ACC112 (cell line): Measurements from ENCODE around the gene PHACTR2.
"Not testable (repeated sequence)": the region's sequence is repeated elsewhere in the genome, so short reads cannot be mapped to it uniquely, and the experiment has no call there.

Experiments
- H2AFZ ChIP-seq: fragments of 200-600 bp; sonication (generic); one replicate; pipeline ENCODE4 v1.6.0; 2017; ENCODE audit warnings: antibody characterized with exemption, low read length; ENCODE audit not compliant: unreplicated experiment
- H3K27ac ChIP-seq: fragments of 200-600 bp; sonication (generic); 2 replicates; pipeline ENCODE4 v1.5.1; 2014; ENCODE audit warnings: low read depth, mild to moderate bottlenecking, antibody characterized with exemption, low read length, moderate library complexity
- H3K27me3 ChIP-seq: fragments of 200-600 bp; sonication (generic); 2 replicates; pipeline ENCODE4 v1.6.1; 2014; ENCODE audit warnings: mild to moderate bottlenecking, antibody characterized with exemption, low read length, moderate library complexity, mixed read lengths; ENCODE audit not compliant: insufficient read depth
- H3K36me3 ChIP-seq: fragments of 200-600 bp; sonication (generic); 2 replicates; pipeline ENCODE4 v1.6.1; 2016; ENCODE audit warnings: mild to moderate bottlenecking, antibody characterized with exemption, low read length, moderate library complexity, mixed read lengths; ENCODE audit not compliant: insufficient read depth
- H3K4me1 ChIP-seq: fragments of 200-600 bp; sonication (generic); one replicate; pipeline ENCODE4 v1.6.1; 2016; ENCODE audit warnings: low read length, mixed read lengths; ENCODE audit not compliant: insufficient read depth, unreplicated experiment, control insufficient read depth
- H3K4me3 ChIP-seq: fragments of 200-600 bp; sonication (generic); 2 replicates; pipeline ENCODE4 v1.5.1; 2014; ENCODE audit warnings: mild to moderate bottlenecking, low read depth, low read length
- H3K79me2 ChIP-seq: fragments of 200-600 bp; sonication (generic); one replicate; pipeline ENCODE4 v1.6.0; 2016; ENCODE audit warnings: low read length; ENCODE audit not compliant: control insufficient read depth, unreplicated experiment, insufficient read depth

PHACTR2 gene

GRCh38 chr6:143766185-143766553 is 88.4 kb downstream of the PHACTR2 start:
- no peak overlapping the region for H3K4me3 ChIP-seq
- no peak overlapping the region for H2AFZ ChIP-seq
- H3K27ac ChIP-seq, result no peak overlapping the region
- no peaks in the 10 kb centered on the region for H3K27me3 ChIP-seq
- H3K36me3 ChIP-seq, result peaks cover 12% of the 10 kb centered on the region
- no peaks in the 10 kb centered on the region for H3K79me2 ChIP-seq
- no peaks in the 10 kb centered on the region for H3K4me1 ChIP-seq

GRCh38 chr6:143767433-143767832 is 89.7 kb downstream of the PHACTR2 start:
- Histone ChIP-seq H3K4me1 (no peaks in the 10 kb centered on the region), H3K27ac (no peak overlapping the region), H2AFZ (no peak overlapping the region), H3K27me3 (no peaks in the 10 kb centered on the region), H3K36me3 (peaks cover 11% of the 10 kb centered on the region), H3K79me2 (no peaks in the 10 kb centered on the region), H3K4me3 (no peak overlapping the region)

GRCh38 chr6:143772116-143773086 is 94.6 kb downstream of the PHACTR2 start:
- Histone ChIP-seq H3K36me3 (peaks cover 11% of the 10 kb centered on the region), H3K4me3 (no peak overlapping the region), H3K27me3 (no peaks in the 10 kb centered on the region), H3K4me1 (peaks cover 3% of the 10 kb centered on the region), H2AFZ (no peak overlapping the region), H3K27ac (no peak overlapping the region), H3K79me2 (no peaks in the 10 kb centered on the region)

GRCh38 chr6:143773506-143774150 is 95.9 kb downstream of the PHACTR2 start:
- Histone ChIP-seq H3K4me3 (no peak overlapping the region), H3K79me2 (no peaks in the 10 kb centered on the region), H3K36me3 (peaks cover 5% of the 10 kb centered on the region), H3K27me3 (no peaks in the 10 kb centered on the region), H2AFZ (no peak overlapping the region), H3K4me1 (peaks cover 3% of the 10 kb centered on the region), H3K27ac (no peak overlapping the region)

- Histone ChIP-seq H3K4me1 (peaks cover 3% of the 10 kb centered on the region), H3K27me3 (no peaks in the 10 kb centered on the region), H3K36me3 (no peaks in the 10 kb centered on the region), H3K27ac (no peak overlapping the region), H3K79me2 (no peaks in the 10 kb centered on the region), H2AFZ (no peak overlapping the region), H3K4me3 (no peak overlapping the region)
Observed at GRCh38 chr6:143774347-143774746, 96.6 kb downstream of the PHACTR2 start.

- Histone ChIP-seq H3K27ac (no peak overlapping the region), H3K4me3 (no peak overlapping the region), H3K79me2 (no peaks in the 10 kb centered on the region), H3K36me3 (no peaks in the 10 kb centered on the region), H3K4me1 (peaks cover 3% of the 10 kb centered on the region), H3K27me3 (no peaks in the 10 kb centered on the region), H2AFZ (no peak overlapping the region)
Observed at GRCh38 chr6:143775336-143775735, 97.6 kb downstream of the PHACTR2 start.

GRCh38 chr6:143778926-143779325 is 101.2 kb downstream of the PHACTR2 start:
- Histone ChIP-seq H3K36me3 (no peaks in the 10 kb centered on the region; the same call in 1 of the 2 replicates), H2AFZ (no peak overlapping the region), H3K79me2 (no peaks in the 10 kb centered on the region), H3K27ac (no peak overlapping the region), H3K4me3 (no peak overlapping the region), H3K27me3 (no peaks in the 10 kb centered on the region), H3K4me1 (no peaks in the 10 kb centered on the region)

- no peaks in the 10 kb centered on the region for H3K27me3 ChIP-seq
- no peak overlapping the region for H2AFZ ChIP-seq
- H3K27ac ChIP-seq, result no peak overlapping the region
- H3K4me1 ChIP-seq, result no peaks in the 10 kb centered on the region
- H3K4me3 ChIP-seq, result no peak overlapping the region
- H3K36me3 ChIP-seq, result peaks cover 15% of the 10 kb centered on the region
- H3K79me2 ChIP-seq, result no peaks in the 10 kb centered on the region
Observed at GRCh38 chr6:143782481-143782880, 104.7 kb downstream of the PHACTR2 start.

- Histone ChIP-seq H3K4me1 (no peaks in the 10 kb centered on the region), H3K4me3 (no peak overlapping the region), H3K79me2 (no peaks in the 10 kb centered on the region), H2AFZ (no peak overlapping the region), H3K27ac (no peak overlapping the region), H3K27me3 (no peaks in the 10 kb centered on the region), H3K36me3 (peaks cover 15% of the 10 kb centered on the region)
Observed at GRCh38 chr6:143783077-143783476, 105.3 kb downstream of the PHACTR2 start.

GRCh38 chr6:143784316-143784715 is 106.6 kb downstream of the PHACTR2 start:
- Histone ChIP-seq H3K27ac (no peak overlapping the region), H3K4me1 (no peaks in the 10 kb centered on the region), H2AFZ (no peak overlapping the region), H3K27me3 (no peaks in the 10 kb centered on the region), H3K4me3 (no peak overlapping the region), H3K36me3 (peaks cover 15% of the 10 kb centered on the region), H3K79me2 (no peaks in the 10 kb centered on the region)

- not testable (repeated sequence) for H3K4me1 ChIP-seq, H3K4me3 ChIP-seq, H3K27me3 ChIP-seq, H3K27ac ChIP-seq, H3K79me2 ChIP-seq, H2AFZ ChIP-seq
- peaks cover 15% of the 10 kb centered on the region for H3K36me3 ChIP-seq
Observed at GRCh38 chr6:143786371-143786770, 108.6 kb downstream of the PHACTR2 start.
